Loucy (cell line): Measurements from ENCODE around the gene UBE2U.

Experiments
- EZH2phosphoT487 ChIP-seq: fragments of 200-600 bp; IDR thresholded peaks from 2 replicates; pipeline ENCODE4 v1.6.1; 2018; ENCODE audit warnings: antibody characterized with exemption, mild to moderate bottlenecking, moderate library complexity, borderline replicate concordance
- TF ChIP-seq, protein P1 (sequence below): fragments of 200-600 bp; sonication (generic); conservative IDR thresholded peaks from 2 replicates; pipeline ENCODE4 v1.5.1; 2014; ENCODE audit warnings: mild to moderate bottlenecking, antibody characterized with exemption, low read length

DNA sequence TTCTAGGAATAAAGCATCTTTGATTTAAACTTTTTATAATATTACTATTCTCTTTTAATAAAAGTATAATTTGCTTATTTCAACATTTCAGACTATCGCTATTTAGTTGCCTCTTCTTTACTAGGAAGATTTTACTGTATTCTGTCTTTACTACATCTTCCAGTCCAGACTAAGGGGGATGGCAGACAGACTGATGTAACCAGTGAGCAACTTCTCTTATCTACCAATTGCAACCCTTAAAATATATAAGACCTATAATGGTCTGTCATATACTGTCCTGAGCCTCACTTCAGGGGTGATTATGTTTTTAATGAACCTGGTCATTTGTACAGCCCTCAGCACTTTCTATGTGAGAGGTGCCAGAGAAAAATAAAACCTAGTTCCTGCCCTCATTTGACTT lies 87.0 kb downstream of the UBE2U start:
- TF ChIP-seq, protein P1, sequence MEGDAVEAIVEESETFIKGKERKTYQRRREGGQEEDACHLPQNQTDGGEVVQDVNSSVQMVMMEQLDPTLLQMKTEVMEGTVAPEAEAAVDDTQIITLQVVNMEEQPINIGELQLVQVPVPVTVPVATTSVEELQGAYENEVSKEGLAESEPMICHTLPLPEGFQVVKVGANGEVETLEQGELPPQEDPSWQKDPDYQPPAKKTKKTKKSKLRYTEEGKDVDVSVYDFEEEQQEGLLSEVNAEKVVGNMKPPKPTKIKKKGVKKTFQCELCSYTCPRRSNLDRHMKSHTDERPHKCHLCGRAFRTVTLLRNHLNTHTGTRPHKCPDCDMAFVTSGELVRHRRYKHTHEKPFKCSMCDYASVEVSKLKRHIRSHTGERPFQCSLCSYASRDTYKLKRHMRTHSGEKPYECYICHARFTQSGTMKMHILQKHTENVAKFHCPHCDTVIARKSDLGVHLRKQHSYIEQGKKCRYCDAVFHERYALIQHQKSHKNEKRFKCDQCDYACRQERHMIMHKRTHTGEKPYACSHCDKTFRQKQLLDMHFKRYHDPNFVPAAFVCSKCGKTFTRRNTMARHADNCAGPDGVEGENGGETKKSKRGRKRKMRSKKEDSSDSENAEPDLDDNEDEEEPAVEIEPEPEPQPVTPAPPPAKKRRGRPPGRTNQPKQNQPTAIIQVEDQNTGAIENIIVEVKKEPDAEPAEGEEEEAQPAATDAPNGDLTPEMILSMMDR: no peak
- TF ChIP-seq EZH2phosphoT487: no peak
